ENCODE measurements around the gene BAIAP2. TPM values are rescaled to one million over a fixed set of nuclear protein-coding genes. Genes with fewer than 3 reads are reported as not detected.

Gene BAIAP2
- total RNA-seq, 2 donors from 2014 or later = 14.7 to 22.7 TPM

- Histone ChIP-seq H3K9ac (ENCODE audit: low read depth in 2 of 2, low read length in 2 of 2) (no peak overlapping the region), H3K4me3 (no peak overlapping the region), H3K9me3 (no peaks in the 10 kb centered on the region), H3K36me3 (no peaks in the 10 kb centered on the region), H3K27ac (no peak overlapping the region), H3K4me1 (no peaks in the 10 kb centered on the region), H3K27me3 (no peaks in the 10 kb centered on the region)
- no peak for TF ChIP-seq CTCF (IDR thresholded peaks at IDR 0.05)
- no peak for DNase-seq
- intact Hi-C loops (cut with DNase I) = no loop called here
Measured at GRCh38 chr17:81132197-81132540, 97.2 kb downstream of the BAIAP2 start.

- H3K4me1 ChIP-seq = no peaks in the 10 kb centered on the region
- intact Hi-C loops (cut with DNase I) = no loop called here
- TF ChIP-seq CTCF (IDR thresholded peaks at IDR 0.05) = no peak
Measured at GRCh38 chr17:81132770-81133723, 98.1 kb downstream of the BAIAP2 start.

GRCh38 chr17:81134064-81134781 is 99.3 kb downstream of the BAIAP2 start:
- no peak for DNase-seq
- Histone ChIP-seq H3K36me3 (no peaks in the 10 kb centered on the region), H3K27me3 (no peaks in the 10 kb centered on the region), H3K4me1 (no peaks in the 10 kb centered on the region), H3K9me3 (no peaks in the 10 kb centered on the region), H3K9ac (ENCODE audit: low read depth in 2 of 2, low read length in 2 of 2) (no peak overlapping the region), H3K4me3 (no peak overlapping the region), H3K27ac (no peak overlapping the region)
- no peak for TF ChIP-seq CTCF (IDR thresholded peaks at IDR 0.05)
- intact Hi-C loops (cut with DNase I) = no loop called here

More at GRCh38 chr17:81132770-81133723, 98.1 kb downstream of the BAIAP2 start:
- no peaks in the 10 kb centered on the region for H3K27me3 ChIP-seq
- DNase-seq = no peak
- no peaks in the 10 kb centered on the region for H3K36me3 ChIP-seq
- H3K9me3 ChIP-seq = no peaks in the 10 kb centered on the region
- no peak overlapping the region for H3K4me3 ChIP-seq
- H3K9ac ChIP-seq (ENCODE audit: low read depth in 2 of 2, low read length in 2 of 2) = no peak overlapping the region
- H3K27ac ChIP-seq = no peak overlapping the region

DNA sequence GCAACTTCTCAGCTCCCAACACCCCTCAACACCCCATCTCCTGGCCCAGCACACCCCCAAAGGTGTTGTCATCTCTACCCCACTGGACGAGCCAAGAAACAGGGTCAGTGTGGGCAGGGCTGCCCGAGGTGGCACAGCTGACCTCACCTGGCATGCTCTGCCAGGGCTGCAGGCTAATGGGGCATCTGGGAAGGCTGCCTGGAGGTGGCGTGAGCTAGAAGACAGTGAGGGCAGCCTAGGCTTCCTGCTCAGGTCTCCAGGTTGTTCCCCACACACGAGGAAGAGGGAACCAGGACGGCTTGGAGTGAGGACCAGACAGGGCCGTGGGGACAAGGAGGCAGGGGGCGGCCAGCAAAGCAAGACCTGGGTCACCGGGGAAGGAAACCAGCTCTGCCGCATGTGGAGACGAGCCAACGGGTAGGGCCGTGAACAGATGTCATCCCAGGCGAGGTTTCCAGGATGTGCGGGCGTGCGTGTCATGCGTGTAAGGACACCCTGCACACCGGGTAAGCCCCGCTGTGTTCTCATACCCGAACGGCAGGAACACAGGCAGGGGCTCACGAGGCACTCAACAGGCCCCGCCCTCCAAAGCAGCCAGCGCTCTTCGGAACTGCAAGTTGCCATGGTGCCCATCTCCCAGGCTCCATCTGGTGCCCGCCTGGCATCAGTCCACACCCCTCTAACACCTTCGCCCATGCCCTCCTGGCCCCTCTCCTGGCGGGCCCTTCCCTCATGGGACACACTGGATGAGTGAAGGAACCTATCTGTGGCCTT is 100.7 kb downstream of the BAIAP2 start:
- H3K4me1 ChIP-seq = no peaks in the 10 kb centered on the region
- no peaks in the 10 kb centered on the region for H3K36me3 ChIP-seq
- H3K4me3 ChIP-seq = no peak overlapping the region
- H3K9me3 ChIP-seq = no peaks in the 10 kb centered on the region
- H3K27me3 ChIP-seq = no peaks in the 10 kb centered on the region
- no peak for DNase-seq
- TF ChIP-seq CTCF (IDR thresholded peaks at IDR 0.05) = no peak
- H3K27ac ChIP-seq = no peak overlapping the region
- intact Hi-C loops (cut with DNase I) = no loop called here
- H3K9ac ChIP-seq (ENCODE audit: low read depth in 2 of 2, low read length in 2 of 2) = no peak overlapping the region

DNA sequence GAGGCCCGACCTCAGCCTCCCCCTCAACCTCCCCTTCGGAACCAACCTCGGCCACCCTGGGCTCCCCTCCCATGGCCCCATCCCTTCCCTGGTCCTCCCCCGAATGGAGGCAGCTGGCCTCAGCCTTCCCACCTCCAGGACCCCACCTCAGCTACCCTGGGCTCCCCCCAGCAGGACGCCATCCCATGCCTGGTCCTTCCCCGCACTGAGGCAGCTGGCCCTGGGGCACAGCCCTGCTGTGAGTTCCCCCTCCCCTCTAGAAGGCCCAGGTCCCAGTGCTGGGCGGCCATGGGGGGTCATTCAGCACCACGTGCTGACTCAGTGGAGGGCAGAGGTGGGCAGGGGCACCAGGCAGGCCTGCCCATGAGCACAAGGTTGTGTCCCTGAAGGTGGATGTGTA is 101.4 kb downstream of the BAIAP2 start:
- DNase-seq = no peak
- Histone ChIP-seq H3K27me3 (no peaks in the 10 kb centered on the region), H3K4me3 (no peak overlapping the region), H3K36me3 (no peaks in the 10 kb centered on the region), H3K4me1 (no peaks in the 10 kb centered on the region), H3K27ac (no peak overlapping the region), H3K9ac (ENCODE audit: low read depth in 2 of 2, low read length in 2 of 2) (no peak overlapping the region), H3K9me3 (no peaks in the 10 kb centered on the region)
- intact Hi-C loops (cut with DNase I) = no loop called here
- TF ChIP-seq CTCF (IDR thresholded peaks at IDR 0.05) = no peak
